ENCODE results near the gene NTSR1. TPM values are rescaled to one million over a fixed set of nuclear protein-coding genes. Genes with fewer than 3 reads are reported as not detected.

The NTSR1 gene
- total and polyA plus RNA-seq, 2 of the 13 experiments (the other 11 are each of a cell fraction or from before 2014, with no cell fraction given) = 0.09 to 0.12 TPM

- TF ChIP-seq JUND (CRISPR knock-in tag; IDR thresholded peaks at IDR 0.05) = peak; percentile 65; the same call in 1 of the 2 replicates
- peak; percentile 36; the same call in 1 of the 2 replicates for TF ChIP-seq ZMYM4 (CRISPR knock-in tag; IDR thresholded peaks at IDR 0.05)
- peak; percentile 83 for TF ChIP-seq IKZF4 (CRISPR knock-in tag; IDR thresholded peaks at IDR 0.05; ENCODE audit: borderline replicate concordance, low read depth, not compliant biosample characterization)
- TF ChIP-seq RFXANK (CRISPR knock-in tag; IDR thresholded peaks at IDR 0.05) = peak; percentile 34; the same call in 1 of the 2 replicates
- peak; percentile 57; the same call in 1 of the 2 replicates for TF ChIP-seq MYNN (CRISPR knock-in tag; IDR thresholded peaks at IDR 0.05; ENCODE audit: low read depth)
- no peak; the same call in 1 of the 2 replicates for TF ChIP-seq KAT8 (CRISPR knock-in tag; IDR thresholded peaks at IDR 0.05)
- TF ChIP-seq ZNF432 (CRISPR knock-in tag; IDR thresholded peaks at IDR 0.05; ENCODE audit: borderline replicate concordance) = no peak
- no peak for TF ChIP-seq ZFP36L1 (CRISPR knock-in tag; IDR thresholded peaks at IDR 0.05)
- TF ChIP-seq ZNF788 (CRISPR knock-in tag; IDR thresholded peaks at IDR 0.05; ENCODE audit: borderline replicate concordance) = peak; percentile 79
- TF ChIP-seq GLMP (CRISPR knock-in tag; IDR thresholded peaks at IDR 0.05; ENCODE audit: borderline replicate concordance) = no peak
- TF ChIP-seq SNRNP70 (IDR thresholded peaks at IDR 0.05; ENCODE audit: low read depth, low read length) = no peak
- no peak for TF ChIP-seq GPN1 (CRISPR knock-in tag; IDR thresholded peaks at IDR 0.05; ENCODE audit: borderline replicate concordance)
- no peak for TF ChIP-seq NPAS2 (CRISPR knock-in tag; IDR thresholded peaks at IDR 0.05; ENCODE audit: borderline replicate concordance)
- TF ChIP-seq ATF4 (CRISPR knock-in tag; IDR thresholded peaks at IDR 0.05) = peak in 1 of 2 experiments; percentile 17; a peak in 1 of 4 replicates
- no peak; the same call in 1 of the 2 replicates for TF ChIP-seq THAP8 (CRISPR knock-in tag; IDR thresholded peaks at IDR 0.05; ENCODE audit: borderline replicate concordance)
- TF ChIP-seq ATRX (CRISPR knock-in tag; IDR thresholded peaks at IDR 0.05; ENCODE audit: borderline replicate concordance) = no peak
- TF ChIP-seq BCLAF1 (IDR thresholded peaks at IDR 0.05) = no peak
- TF ChIP-seq ZNF136 (CRISPR knock-in tag; IDR thresholded peaks at IDR 0.05; ENCODE audit: low read depth) = no peak
- TF ChIP-seq ETV5 (CRISPR knock-in tag; IDR thresholded peaks at IDR 0.05; ENCODE audit: borderline replicate concordance) = peak; percentile 51; the same call in 1 of the 2 replicates
- no peak for TF ChIP-seq GRHL1 (CRISPR knock-in tag; conservative IDR thresholded peaks at IDR 0.05)
- TF ChIP-seq PTBP1 (IDR thresholded peaks at IDR 0.05; ENCODE audit: low read depth, low read length, poor library complexity, severe bottlenecking) = no peak
Observed at GRCh38 chr20:62795023-62795761, 86.6 kb downstream of the NTSR1 start (continued).
